DND-41 (cell line): ENCODE measurements around the gene GPR55.

Experiments used
- EZH2 ChIP-seq: IDR thresholded peaks from 3 replicates; pipeline ENCODE4 v1.6.1; 2012; ENCODE audit warnings: borderline replicate concordance, low read depth, mild to moderate bottlenecking, moderate library complexity, low read length, inconsistent platforms; ENCODE audit not compliant: severe bottlenecking
- TF ChIP-seq, protein P1 (sequence below): IDR thresholded peaks from 2 replicates; pipeline ENCODE4 v1.5.1; 2012; ENCODE audit warnings: borderline replicate concordance, low read length, moderate library complexity, mild to moderate bottlenecking; ENCODE audit not compliant: poor library complexity, severe bottlenecking; ENCODE audit errors: extremely low read depth

DNA sequence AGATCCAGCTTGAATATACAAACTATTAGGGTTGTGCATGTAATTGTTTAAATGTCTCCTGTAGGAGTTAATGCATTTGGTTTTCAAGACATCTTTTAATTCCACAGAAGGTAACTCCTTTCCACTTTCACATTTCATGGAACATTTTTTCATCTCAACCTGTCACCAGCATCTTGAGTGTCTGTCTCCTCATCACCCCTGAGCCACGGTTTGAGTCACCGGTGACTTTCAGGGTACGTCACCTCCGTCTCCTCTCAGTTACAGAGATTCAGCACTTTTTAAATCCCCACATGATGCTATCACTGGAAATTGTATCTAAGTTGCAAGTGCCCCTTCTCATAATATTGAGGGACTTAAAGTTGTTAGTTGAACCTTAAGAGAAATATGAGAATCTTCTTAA lies 25.3 kb downstream of the GPR55 start:
- TF ChIP-seq, protein P1, sequence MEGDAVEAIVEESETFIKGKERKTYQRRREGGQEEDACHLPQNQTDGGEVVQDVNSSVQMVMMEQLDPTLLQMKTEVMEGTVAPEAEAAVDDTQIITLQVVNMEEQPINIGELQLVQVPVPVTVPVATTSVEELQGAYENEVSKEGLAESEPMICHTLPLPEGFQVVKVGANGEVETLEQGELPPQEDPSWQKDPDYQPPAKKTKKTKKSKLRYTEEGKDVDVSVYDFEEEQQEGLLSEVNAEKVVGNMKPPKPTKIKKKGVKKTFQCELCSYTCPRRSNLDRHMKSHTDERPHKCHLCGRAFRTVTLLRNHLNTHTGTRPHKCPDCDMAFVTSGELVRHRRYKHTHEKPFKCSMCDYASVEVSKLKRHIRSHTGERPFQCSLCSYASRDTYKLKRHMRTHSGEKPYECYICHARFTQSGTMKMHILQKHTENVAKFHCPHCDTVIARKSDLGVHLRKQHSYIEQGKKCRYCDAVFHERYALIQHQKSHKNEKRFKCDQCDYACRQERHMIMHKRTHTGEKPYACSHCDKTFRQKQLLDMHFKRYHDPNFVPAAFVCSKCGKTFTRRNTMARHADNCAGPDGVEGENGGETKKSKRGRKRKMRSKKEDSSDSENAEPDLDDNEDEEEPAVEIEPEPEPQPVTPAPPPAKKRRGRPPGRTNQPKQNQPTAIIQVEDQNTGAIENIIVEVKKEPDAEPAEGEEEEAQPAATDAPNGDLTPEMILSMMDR: no peak
- no peak for TF ChIP-seq EZH2
